GM18861 (cell line): ENCODE data around the gene AQP7.
"Not testable (repeated sequence)": the region's sequence is repeated elsewhere in the genome, so short reads cannot be mapped to it uniquely, and the experiment has no call there.

ENCODE experiments used
- ATAC-seq: cut with Tn5 transposase; IDR thresholded peaks from one replicate; pipeline ENCODE4 v1.9.1; 2021; ENCODE audit not compliant: unreplicated experiment

AQP7 gene

GRCh38 chr9:33434317-33435105 lies 32.1 kb upstream of the AQP7 start:
- ATAC-seq, result no peak

- ATAC-seq, result no peak
Observed at GRCh38 chr9:33433871-33434270, 31.5 kb upstream of the AQP7 start.

GRCh38 chr9:33431420-33431819 lies 29.1 kb upstream of the AQP7 start:
- no peak for ATAC-seq

- ATAC-seq, result no peak
Observed at GRCh38 chr9:33430942-33431341, 28.6 kb upstream of the AQP7 start.

- no peak for ATAC-seq
Observed at GRCh38 chr9:33429256-33429985, 27.1 kb upstream of the AQP7 start.

- no peak for ATAC-seq
Observed at GRCh38 chr9:33426843-33427293, 24.5 kb upstream of the AQP7 start.

- ATAC-seq, result no peak
Observed at GRCh38 chr9:33425128-33425533, 22.8 kb upstream of the AQP7 start.

GRCh38 chr9:33424492-33424891 lies 22.1 kb upstream of the AQP7 start:
- ATAC-seq, result not testable (repeated sequence)

- not testable (repeated sequence) for ATAC-seq
Observed at GRCh38 chr9:33424043-33424442, 21.7 kb upstream of the AQP7 start.

GRCh38 chr9:33419708-33420303 lies 17.4 kb upstream of the AQP7 start:
- ATAC-seq, result no peak

GRCh38 chr9:33418090-33418489 lies 15.7 kb upstream of the AQP7 start:
- ATAC-seq, result no peak

- no peak for ATAC-seq
Observed at GRCh38 chr9:33416996-33417395, 14.6 kb upstream of the AQP7 start.

- ATAC-seq, result no peak
Observed at GRCh38 chr9:33415501-33416038, 13.2 kb upstream of the AQP7 start.

GRCh38 chr9:33414889-33415500 lies 12.6 kb upstream of the AQP7 start:
- no peak for ATAC-seq

- no peak for ATAC-seq
Observed at GRCh38 chr9:33414268-33414667, 11.9 kb upstream of the AQP7 start.

GRCh38 chr9:33408087-33408486 lies 5.7 kb upstream of the AQP7 start:
- ATAC-seq, result no peak

- ATAC-seq, result no peak
Observed at GRCh38 chr9:33407061-33407460, 4.7 kb upstream of the AQP7 start.

GRCh38 chr9:33404788-33405362 lies 2.5 kb upstream of the AQP7 start:
- ATAC-seq, result no peak

GRCh38 chr9:33403941-33404787 lies 1.8 kb upstream of the AQP7 start:
- no peak for ATAC-seq

GRCh38 chr9:33401809-33402208 lies 559 bp downstream of the AQP7 start:
- not testable (repeated sequence) for ATAC-seq
